Vagina (tissue), 2 donors: ENCODE results near the gene EXOC6B.

Experiments used
- POLR2A ChIP-seq, 2 donors: fragments of 450-650 bp; IDR thresholded peaks; one replicate each; pipeline ENCODE4 v1.6.1; 2017; ENCODE audit warnings: antibody characterized with exemption in 2 of 2, mild to moderate bottlenecking in 2 of 2, moderate library complexity in 2 of 2
- TF ChIP-seq, protein P1 (sequence below), 3 experiments: fragments of 450-650 bp in 2 of 3; fragments of 200-600 bp in 1 of 3; sonication (generic) in 1 of 3; IDR thresholded peaks; one replicate each; pipeline ENCODE4 v1.5.1; 2017 to 2019; ENCODE audit warnings: antibody characterized with exemption in 3 of 3, mild to moderate bottlenecking in 2 of 3, moderate library complexity in 2 of 3

DNA sequence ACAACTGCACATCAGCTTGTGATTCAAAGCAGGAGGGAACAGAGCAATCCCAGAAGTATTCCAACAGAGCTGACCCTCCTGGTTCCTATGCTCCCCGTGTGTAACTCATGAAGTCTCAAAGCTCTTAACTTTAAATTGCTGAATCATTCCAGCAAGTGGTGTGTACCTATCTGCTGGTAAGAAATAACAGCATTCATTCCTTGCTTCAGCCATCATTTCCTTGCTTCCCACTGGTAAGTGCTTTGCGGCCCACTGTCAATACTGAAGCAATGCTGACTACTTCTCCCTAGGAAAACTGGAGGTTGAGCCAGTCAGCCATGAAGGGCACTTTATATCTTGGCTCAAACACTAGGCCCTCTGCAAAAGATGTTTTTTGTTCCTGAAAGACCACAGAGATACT lies 222.4 kb downstream of the EXOC6B start:
- TF ChIP-seq, protein P1, sequence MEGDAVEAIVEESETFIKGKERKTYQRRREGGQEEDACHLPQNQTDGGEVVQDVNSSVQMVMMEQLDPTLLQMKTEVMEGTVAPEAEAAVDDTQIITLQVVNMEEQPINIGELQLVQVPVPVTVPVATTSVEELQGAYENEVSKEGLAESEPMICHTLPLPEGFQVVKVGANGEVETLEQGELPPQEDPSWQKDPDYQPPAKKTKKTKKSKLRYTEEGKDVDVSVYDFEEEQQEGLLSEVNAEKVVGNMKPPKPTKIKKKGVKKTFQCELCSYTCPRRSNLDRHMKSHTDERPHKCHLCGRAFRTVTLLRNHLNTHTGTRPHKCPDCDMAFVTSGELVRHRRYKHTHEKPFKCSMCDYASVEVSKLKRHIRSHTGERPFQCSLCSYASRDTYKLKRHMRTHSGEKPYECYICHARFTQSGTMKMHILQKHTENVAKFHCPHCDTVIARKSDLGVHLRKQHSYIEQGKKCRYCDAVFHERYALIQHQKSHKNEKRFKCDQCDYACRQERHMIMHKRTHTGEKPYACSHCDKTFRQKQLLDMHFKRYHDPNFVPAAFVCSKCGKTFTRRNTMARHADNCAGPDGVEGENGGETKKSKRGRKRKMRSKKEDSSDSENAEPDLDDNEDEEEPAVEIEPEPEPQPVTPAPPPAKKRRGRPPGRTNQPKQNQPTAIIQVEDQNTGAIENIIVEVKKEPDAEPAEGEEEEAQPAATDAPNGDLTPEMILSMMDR (IDR thresholded peaks at IDR 0.05): no peak
- no peak for TF ChIP-seq POLR2A (IDR thresholded peaks at IDR 0.05)
